OCI-LY7 (cell line): ENCODE results near the gene ZNRF2.

Experiments used
- CTCF ChIP-seq: fragments of 200-600 bp; sonication (generic); conservative IDR thresholded peaks from 2 replicates; pipeline ENCODE4 v1.5.1; 2014; ENCODE audit warnings: mild to moderate bottlenecking, antibody characterized with exemption, low read length, moderate library complexity, mixed read lengths
- EZH2phosphoT487 ChIP-seq: fragments of 200-600 bp; sonication (generic); IDR thresholded peaks from 2 replicates; pipeline ENCODE4 v1.6.1; 2018; ENCODE audit warnings: low read depth, borderline replicate concordance, mild to moderate bottlenecking, mixed run types, antibody characterized with exemption, low read length, moderate library complexity, mixed read lengths

DNA sequence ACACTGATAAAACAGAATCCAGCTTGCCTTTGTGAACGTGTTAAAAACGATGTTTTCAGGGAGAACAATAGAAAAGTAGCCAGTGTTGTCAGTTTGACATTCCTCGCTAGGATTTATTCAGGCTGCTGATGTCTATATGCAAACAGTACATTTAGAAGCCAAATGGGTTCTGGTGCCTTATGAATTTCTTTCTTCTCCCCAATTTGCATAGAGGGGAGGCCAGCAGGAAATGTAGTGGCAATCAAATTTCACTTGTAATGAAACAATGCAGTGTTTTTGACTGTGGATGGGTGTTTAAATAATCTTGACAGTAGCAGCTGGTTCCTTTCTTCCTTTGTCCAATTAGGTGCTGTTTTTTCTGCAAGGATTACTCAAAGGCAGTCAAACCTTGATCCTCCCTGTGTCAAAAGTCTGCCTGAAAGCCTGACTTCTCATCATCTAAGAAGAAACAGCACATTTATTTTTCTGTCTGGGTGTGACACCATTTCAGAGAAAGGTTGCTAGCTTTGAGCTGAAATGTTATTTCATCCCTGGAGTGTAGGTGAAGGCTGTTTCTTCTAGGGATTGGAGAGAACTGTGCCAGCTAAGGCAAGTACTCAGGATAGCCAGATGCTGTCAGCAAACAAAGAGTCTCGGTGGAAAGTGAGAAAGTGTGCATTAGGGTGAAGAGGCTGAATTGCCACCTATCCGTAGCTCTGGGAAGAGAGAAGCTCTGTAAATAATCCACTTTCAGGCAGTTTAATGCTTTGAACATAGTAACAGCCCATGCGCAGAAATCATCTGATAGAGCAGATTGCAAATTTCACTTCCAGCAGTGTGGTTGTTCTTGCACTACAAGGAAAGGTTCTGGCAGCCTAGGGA lies 36.6 kb upstream of the ZNRF2 start:
- no peak for TF ChIP-seq CTCF
- TF ChIP-seq EZH2phosphoT487: no peak
